Thymus (tissue), 14 donors: ENCODE results near the gene LY6G6D. TPM values are rescaled to one million over a fixed set of nuclear protein-coding genes. Genes with fewer than 3 reads are reported as not detected.
A peak's percentile ranks its signal among the peaks of the same experiment; 100 is the strongest.

Source experiments
- DNase-seq, 9 donors: peaks; one replicate each; pipeline ENCODE4 v3.0.0-alpha.2; 2013; ENCODE audit warnings: low spot score in 9 of 9, low read depth in 6 of 9, missing footprints in 1 of 9
- H3K27ac ChIP-seq, 2 donors: one replicate each; pipeline ENCODE4 v1.5.1; 2013; ENCODE audit warnings: control low read depth in 1 of 2, low read depth in 1 of 2, low read length in 1 of 2, mild to moderate bottlenecking in 1 of 2, moderate library complexity in 1 of 2
- H3K27me3 ChIP-seq, 2 donors: one replicate each; pipeline ENCODE4 v1.5.1; 2013; ENCODE audit warnings: low read length in 1 of 2; ENCODE audit not compliant: control insufficient read depth in 2 of 2, insufficient read depth in 1 of 2
- H3K36me3 ChIP-seq, 2 donors: one replicate each; pipeline ENCODE4 v1.5.1; 2013; ENCODE audit warnings: low read length in 1 of 2, mild to moderate bottlenecking in 1 of 2, moderate library complexity in 1 of 2; ENCODE audit not compliant: control insufficient read depth in 2 of 2, insufficient read depth in 2 of 2
- H3K4me1 ChIP-seq, 2 donors: one replicate each; pipeline ENCODE4 v1.5.1; 2013; ENCODE audit warnings: low read length in 2 of 2; ENCODE audit not compliant: control insufficient read depth in 2 of 2, insufficient read depth in 2 of 2
- H3K4me3 ChIP-seq, 2 donors: one replicate each; pipeline ENCODE4 v1.5.1; 2013; ENCODE audit warnings: low read length in 2 of 2, control low read depth in 1 of 2, mild to moderate bottlenecking in 1 of 2
- H3K9me3 ChIP-seq, 2 donors: one replicate each; pipeline ENCODE4 v1.5.1; 2013; ENCODE audit warnings: low read length in 1 of 2, mild to moderate bottlenecking in 1 of 2; ENCODE audit not compliant: control insufficient read depth in 2 of 2, insufficient read depth in 1 of 2
- whole genome bisulfite sequencing: extraction: QIAGEN DNeasy Blood & Tissue Kit; methylation state at CpG from one replicate; pipeline ENCODE4 v1.1.7; 2013; 5-methylcytosine and 5-hydroxymethylcytosine counted together
- long read RNA-seq, 10 donors: transcript quantifications; one replicate each; lab custom pipeline, GENCODE V29; 2026
- polyA plus RNA-seq: library from polyadenylated mRNA; stranded (reverse); fragments of 200-250 nt; gene quantifications from one replicate; pipeline ENCODE4 v1.2.3, GENCODE V29; 2013
- total RNA-seq: library from RNA; stranded (reverse); fragments of 120-200 nt; gene quantifications from one replicate; pipeline ENCODE4 v1.2.4, GENCODE V29; 2013
- donor health status: healthy.

The LY6G6D gene
- not detected for total RNA-seq
- polyA plus RNA-seq, result not detected
- long read RNA-seq, donor 1, result 0 reads
- long read RNA-seq, donor 2, result 0 reads
- long read RNA-seq, donor 3, result 0 reads
- long read RNA-seq, donor 4, result 0 reads
- long read RNA-seq, donor 5, result 0 reads
- long read RNA-seq, donor 6, result 0 reads
- long read RNA-seq, donor 7, result 0 reads
- long read RNA-seq, donor 8, result 0 reads
- long read RNA-seq, donor 9, result 0 reads
- long read RNA-seq, donor 10, result 0 reads

DNA sequence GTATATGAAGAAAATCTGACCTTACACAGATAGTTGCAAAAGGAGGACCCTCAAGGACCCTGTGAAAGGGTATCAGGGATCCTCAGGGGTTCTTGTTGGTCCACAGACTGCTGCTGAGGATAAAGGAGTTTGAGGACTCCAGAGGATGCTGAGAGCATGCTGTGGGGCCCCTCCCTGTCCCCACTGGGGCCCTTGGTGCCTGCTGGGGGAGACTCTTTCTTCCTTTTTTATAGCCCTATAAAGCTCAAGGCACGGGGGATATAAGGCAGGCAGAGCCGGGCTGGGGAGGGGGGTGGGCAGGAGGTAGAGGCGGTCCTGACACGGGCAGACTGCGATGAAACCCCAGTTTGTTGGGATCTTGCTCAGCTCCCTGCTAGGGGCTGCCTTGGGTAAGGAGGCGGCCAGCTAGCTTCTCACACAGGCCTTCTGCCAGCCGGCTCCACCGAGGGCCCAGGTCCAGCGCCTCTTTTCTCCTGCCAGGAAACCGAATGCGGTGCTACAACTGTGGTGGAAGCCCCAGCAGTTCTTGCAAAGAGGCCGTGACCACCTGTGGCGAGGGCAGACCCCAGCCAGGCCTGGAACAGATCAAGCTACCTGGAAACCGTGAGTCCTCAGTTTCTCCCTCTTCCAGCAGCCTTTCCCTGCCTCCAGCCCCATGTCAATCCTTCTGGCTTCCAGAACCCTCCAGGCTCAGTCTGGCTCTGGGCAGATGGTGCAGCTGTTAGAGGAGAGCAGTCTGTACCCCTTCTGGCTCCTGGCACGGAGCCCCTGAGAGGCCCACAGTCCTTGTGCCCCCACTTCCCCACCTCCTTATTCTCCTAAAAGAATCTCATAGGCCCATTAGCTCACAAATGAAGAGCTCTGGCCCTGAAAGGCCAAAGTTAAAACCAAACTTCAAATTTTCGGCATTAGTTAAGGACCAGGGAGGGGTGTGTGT lies at the start of gene LY6G6D:
Gene LY6G6D (plus strand): TSS at position 327 of the 937 bp plus-strand sequence. CDS start 8 bp downstream, at position 335.
- H3K4me1 ChIP-seq, result peaks cover 8 to 46% of the 10 kb centered on the region in 2 donors
- peak within 1 kb of the TSS in 1 of 2 donors; percentile 78 for H3K27ac ChIP-seq
- DNase-seq, result no peak
- no peaks in the 10 kb centered on the region for H3K9me3 ChIP-seq
- H3K27me3 ChIP-seq, result no peaks in the 10 kb centered on the region
- H3K36me3 ChIP-seq, result no peaks in the 10 kb centered on the region
- H3K4me3 ChIP-seq, result no peak within 1 kb of the TSS
- whole genome bisulfite sequencing, result 92% methylated on average over 16 of the region's 16 CpGs

DNA sequence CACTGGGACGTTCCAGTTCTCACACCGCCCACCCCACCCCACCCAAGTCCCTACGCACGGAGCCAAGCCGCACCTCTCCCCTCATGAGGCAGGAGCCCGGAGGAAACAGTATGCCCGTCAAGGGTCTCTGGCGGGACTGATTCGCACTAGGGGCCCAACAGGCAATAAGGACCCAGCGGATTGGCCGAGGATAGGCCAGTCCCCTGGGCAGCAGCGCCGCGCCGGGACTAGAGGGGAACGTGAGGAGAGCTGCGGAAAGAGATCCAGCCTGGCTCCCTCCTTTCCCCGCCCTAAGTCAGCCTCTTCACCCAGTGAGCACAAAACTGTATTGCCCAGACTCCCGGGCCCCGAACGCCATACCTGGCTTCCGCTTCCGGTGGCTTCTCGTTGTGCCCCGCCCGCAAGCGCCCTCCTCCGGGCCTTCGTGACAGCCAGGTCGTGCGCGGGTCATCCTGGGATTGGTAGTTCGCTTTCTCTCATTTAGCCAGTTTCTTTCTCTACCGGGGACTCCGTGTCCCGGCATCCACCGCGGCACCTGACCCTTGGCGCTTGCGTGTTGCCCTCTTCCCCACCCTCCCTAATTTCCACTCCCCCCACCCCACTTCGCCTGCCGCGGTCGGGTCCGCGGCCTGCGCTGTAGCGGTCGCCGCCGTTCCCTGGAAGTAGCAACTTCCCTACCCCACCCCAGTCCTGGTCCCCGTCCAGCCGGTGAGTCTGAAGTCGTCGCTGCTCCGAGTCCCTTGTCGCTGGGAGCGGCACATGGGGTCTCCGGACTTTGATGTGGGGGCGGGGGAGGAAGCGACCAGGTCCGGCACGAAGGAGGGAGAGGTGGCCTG lies 49.4 kb upstream of the LY6G6D start, which contains the start of gene CSNK2B:
Gene CSNK2B (plus strand): TSS at position 580 of the 836 bp plus-strand sequence. CDS start 752 bp downstream, outside the sequence.
- peaks cover 35 to 55% of the 10 kb centered on the region in 2 donors for H3K4me1 ChIP-seq
- H3K9me3 ChIP-seq, result no peaks in the 10 kb centered on the region
- peak within 1 kb of the TSS; percentile 91 to 97 for H3K4me3 ChIP-seq
- DNase-seq, result peak; percentile 91 to 99 (median 98)
- under 1% methylated on average over 63 of the region's 63 CpGs for WGBS
- peaks cover 40 to 67% of the 10 kb centered on the region in 2 donors for H3K36me3 ChIP-seq
- H3K27me3 ChIP-seq, result no peaks in the 10 kb centered on the region
- peak within 1 kb of the TSS; percentile 97 to 99 for H3K27ac ChIP-seq

DNA sequence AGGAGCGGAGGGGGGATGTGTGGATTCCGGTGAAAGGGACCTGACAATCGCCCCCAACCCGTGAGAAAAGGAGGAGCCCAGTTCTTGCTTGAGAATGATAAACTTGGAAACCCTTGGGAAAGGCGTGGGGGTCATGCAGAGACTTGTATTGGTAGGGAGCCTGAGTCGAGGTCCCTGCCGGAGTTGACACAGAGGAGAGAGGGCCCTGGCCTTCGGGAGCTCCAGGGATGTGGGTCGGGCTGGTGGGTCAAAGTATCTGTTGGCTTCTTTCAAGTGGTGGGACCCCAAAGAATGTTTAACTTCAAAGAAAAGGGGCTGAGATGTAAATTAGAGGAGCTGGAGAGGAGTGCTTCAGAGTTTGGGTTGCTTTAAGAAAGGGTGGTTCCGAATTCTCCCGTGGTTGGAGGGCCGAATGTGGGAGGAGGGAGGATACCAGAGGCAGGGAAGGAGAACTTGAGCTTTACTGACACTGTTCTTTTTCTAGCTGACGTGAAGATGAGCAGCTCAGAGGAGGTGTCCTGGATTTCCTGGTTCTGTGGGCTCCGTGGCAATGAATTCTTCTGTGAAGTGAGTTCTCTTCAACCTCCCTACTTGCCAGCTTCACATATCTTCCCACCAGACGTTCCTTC lies 48.7 kb upstream of the LY6G6D start:
- Histone ChIP-seq H3K27me3 (no peaks in the 10 kb centered on the region), H3K9me3 (no peaks in the 10 kb centered on the region), H3K4me1 (peaks cover 30 to 47% of the 10 kb centered on the region in 2 donors), H3K27ac (peak overlapping the region; percentile 45 to 82), H3K4me3 (peak overlapping the region; percentile 91 to 97), H3K36me3 (peaks cover 47 to 72% of the 10 kb centered on the region in 2 donors)
- DNase-seq, result no peak
- 12% methylated on average over 15 of the region's 15 CpGs for whole genome bisulfite sequencing

- Histone ChIP-seq H3K4me1 (peaks cover 7 to 18% of the 10 kb centered on the region in 2 donors), H3K9me3 (no peaks in the 10 kb centered on the region), H3K36me3 (peaks cover 56 to 70% of the 10 kb centered on the region in 2 donors), H3K27me3 (no peaks in the 10 kb centered on the region), H3K4me3 (no peak within 1 kb of the TSS), H3K27ac (no peak within 1 kb of the TSS)
- 98% methylated on average over 8 of the region's 8 CpGs for WGBS
- DNase-seq, result no peak
These were observed 45.5 kb upstream of the LY6G6D start, which contains the start of gene LY6G5B for GRCh38 chr6:31669676-31670075. LY6G5B (plus strand) TSS chr6:31669976; CDS start chr6:31670951, 975 bp downstream.

DNA sequence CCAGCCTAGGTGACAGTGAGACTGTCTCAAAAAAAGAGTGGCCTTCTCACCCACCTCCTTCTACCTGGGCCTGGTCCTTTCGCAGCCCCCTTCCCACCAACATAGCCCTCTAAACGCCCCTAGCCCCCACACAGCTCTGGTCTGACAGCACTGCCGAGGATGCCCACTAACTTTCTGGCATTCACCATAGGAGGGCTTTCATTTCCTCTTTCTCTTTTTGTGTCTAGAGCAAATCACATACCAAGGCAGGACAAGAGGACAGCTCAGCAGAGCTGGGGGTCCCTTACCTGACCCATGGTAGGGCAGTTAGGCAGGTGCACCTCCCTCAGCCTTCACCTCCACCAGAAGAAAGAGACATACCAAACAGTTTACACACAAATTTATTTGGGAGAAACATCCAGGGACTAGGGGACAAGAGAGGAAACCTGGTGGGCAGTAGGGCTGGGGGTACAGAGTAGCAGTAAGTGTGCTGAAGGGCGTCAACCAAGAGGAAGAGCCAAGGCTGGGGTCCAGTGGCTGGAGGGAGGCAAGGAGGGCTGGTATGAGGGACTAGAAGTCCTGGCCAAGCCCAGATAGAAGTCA lies 38.7 kb upstream of the LY6G6D start:
- H3K4me3 ChIP-seq, result no peak overlapping the region
- DNase-seq, result no peak
- H3K9me3 ChIP-seq, result no peaks in the 10 kb centered on the region
- H3K36me3 ChIP-seq, result peaks cover 21 to 31% of the 10 kb centered on the region in 2 donors
- H3K27ac ChIP-seq, result no peak overlapping the region
- 92% methylated on average over 4 of the region's 4 CpGs for WGBS
- H3K27me3 ChIP-seq, result peaks cover 0 to 14% of the 10 kb centered on the region in 2 donors
- peaks cover 2 to 23% of the 10 kb centered on the region in 2 donors for H3K4me1 ChIP-seq

DNA sequence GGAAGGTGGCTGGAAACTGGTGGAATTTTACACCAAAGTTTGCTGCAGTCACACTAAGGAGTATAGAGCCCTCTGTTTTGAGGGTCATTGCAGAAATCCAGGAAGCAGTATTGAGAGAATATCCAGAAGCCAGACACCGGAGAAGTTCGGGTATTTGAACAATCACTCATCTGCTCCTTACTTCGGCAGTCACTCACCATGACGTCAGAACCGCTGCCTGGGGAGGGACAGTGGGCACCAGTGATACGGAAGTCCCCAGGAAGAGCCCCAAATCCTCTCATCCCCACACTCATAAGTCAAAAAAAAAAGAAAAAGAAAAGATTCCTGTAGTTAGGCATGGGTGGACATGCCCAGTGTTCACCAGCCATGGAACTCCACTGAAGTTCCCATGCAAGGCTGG lies 38.2 kb upstream of the LY6G6D start:
- H3K4me3 ChIP-seq, result no peak overlapping the region
- 97% methylated on average over 6 of the region's 6 CpGs for WGBS
- no peak overlapping the region for H3K27ac ChIP-seq
- no peak for DNase-seq
- H3K9me3 ChIP-seq, result no peaks in the 10 kb centered on the region
- peaks cover 0 to 19% of the 10 kb centered on the region in 2 donors for H3K27me3 ChIP-seq
- peaks cover 16 to 26% of the 10 kb centered on the region in 2 donors for H3K36me3 ChIP-seq
- H3K4me1 ChIP-seq, result peaks cover 2 to 27% of the 10 kb centered on the region in 2 donors

GRCh38 chr6:31677955-31678354 lies 37.2 kb upstream of the LY6G6D start:
- peaks cover 0 to 28% of the 10 kb centered on the region in 2 donors for H3K27me3 ChIP-seq
- H3K4me1 ChIP-seq, result peaks cover 2 to 27% of the 10 kb centered on the region in 2 donors
- no peak overlapping the region for H3K27ac ChIP-seq
- no peaks in the 10 kb centered on the region for H3K9me3 ChIP-seq
- peaks cover 11 to 17% of the 10 kb centered on the region in 2 donors for H3K36me3 ChIP-seq
- WGBS, result 89% methylated on average over 8 of the region's 8 CpGs
- H3K4me3 ChIP-seq, result no peak overlapping the region
- DNase-seq, result no peak
